Stimulated activated CD4-positive, alpha-beta T cell treated with anti-CD3 and anti-CD28 coated beads, TNF-alpha, amount 100 ng/mL, for 48 hours (primary cell): Measurements from ENCODE around the gene NTMT1.
"Not testable (repeated sequence)": the region's sequence is repeated elsewhere in the genome, so short reads cannot be mapped to it uniquely, and the experiment has no call there.

Experiments used
- DNase-seq, 3 donors: peaks; one replicate each; pipeline ENCODE4 v3.0.0-alpha.2; 2020; ENCODE audit warnings: low read depth in 3 of 3

The NTMT1 gene, protein sequence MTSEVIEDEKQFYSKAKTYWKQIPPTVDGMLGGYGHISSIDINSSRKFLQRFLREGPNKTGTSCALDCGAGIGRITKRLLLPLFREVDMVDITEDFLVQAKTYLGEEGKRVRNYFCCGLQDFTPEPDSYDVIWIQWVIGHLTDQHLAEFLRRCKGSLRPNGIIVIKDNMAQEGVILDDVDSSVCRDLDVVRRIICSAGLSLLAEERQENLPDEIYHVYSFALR

DNA sequence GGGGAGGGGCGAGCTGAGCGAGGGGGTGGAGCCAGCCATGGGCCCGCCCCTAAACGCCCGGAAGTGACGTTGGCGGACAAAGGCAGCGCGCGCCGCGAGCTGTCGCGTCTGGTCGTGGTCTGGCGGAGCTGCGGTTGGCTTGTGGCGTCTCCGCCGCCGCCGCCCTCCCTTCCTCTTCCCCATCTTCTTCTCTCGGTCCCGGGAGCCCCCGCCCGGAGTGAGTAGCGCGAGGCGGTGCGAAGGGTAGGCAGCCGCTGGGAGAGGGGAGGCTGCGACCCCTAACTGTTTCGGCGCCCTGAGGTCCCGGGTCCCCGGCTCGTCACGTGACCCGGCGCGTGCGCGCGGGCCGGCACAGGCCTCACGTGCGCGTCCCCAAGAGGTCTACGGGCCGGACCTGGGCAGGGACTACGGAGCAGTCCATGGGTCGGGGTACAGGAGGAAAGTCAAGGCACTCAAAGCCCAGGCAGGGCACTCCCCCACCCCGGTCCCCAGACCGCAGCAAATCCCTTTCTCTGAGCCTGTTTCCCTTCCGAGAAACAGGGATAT is at the start of gene NTMT1:
Gene NTMT1 (plus strand): TSS at position 85 of the 546 bp plus-strand sequence. CDS start 6,541 bp downstream, outside the sequence.
- peak; percentile 84 to 87 (median 84) for DNase-seq

DNA sequence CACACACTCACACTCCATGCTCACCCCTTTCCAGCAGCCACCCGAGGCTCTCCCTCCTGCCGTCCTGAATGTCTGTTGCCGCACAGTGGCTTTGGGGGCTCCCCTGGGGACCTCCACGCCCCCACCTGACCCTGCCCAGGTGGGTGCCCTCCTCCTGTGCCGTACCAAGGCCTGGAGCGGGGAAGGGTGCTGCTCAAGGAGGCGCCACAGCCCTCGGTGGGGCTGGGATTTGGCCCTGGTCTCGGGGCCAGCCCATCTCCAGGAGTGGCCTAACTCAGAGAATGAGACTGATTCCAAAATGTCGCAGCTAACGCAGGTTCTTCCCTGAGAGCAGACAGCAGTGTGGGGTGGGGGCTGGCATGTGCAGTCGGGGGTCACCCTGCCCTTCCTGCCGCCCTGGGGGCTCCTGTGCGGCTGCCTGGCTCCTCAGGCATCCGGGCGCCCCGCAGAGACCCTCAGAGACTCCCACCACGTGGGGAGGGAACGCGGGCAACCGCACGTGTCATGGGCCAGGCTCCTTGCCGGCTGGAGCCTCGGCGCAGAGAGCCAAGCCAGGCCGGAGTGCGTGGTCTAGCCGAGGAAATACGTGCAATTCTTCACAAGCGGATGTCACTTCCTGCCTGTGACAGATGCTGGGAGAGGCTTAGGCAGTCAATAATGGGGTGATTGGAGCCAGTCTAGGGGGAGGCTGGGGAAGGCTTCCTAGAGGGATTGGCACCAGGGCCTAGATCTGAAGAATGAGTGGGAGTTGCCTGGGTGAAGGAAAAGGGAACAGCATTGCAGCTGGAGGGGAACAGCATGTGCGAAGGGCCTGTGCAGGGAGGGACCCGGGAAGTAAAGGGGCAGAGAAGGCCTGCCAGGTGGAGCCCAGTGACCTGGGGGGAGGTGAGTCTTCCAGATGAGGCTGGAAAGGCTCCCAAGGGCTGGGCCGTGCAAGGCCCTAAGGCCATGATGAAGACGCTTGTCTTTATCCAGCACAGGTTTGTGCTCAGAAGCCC is 49.1 kb upstream of the NTMT1 start:
- no peak for DNase-seq

DNA sequence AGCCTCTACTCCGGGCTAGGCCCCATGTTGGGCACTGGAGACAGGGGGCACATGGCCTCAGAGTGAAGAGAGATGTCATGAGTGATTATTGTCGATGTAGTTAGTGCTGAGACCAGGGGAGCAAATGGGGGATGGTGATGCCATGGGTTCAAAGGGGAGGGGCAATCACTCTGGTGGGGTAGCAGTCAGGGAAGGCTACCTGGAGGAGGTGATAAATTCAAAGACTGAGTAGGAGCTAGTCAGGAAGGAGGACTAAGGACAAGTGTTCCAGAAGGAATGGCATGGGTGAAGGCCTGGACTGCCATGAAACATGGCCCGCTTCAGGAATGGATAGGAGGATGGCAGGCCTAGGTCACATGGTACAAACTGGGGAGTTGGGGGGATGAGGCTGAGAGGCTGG is 46.7 kb upstream of the NTMT1 start:
- no peak for DNase-seq

DNA sequence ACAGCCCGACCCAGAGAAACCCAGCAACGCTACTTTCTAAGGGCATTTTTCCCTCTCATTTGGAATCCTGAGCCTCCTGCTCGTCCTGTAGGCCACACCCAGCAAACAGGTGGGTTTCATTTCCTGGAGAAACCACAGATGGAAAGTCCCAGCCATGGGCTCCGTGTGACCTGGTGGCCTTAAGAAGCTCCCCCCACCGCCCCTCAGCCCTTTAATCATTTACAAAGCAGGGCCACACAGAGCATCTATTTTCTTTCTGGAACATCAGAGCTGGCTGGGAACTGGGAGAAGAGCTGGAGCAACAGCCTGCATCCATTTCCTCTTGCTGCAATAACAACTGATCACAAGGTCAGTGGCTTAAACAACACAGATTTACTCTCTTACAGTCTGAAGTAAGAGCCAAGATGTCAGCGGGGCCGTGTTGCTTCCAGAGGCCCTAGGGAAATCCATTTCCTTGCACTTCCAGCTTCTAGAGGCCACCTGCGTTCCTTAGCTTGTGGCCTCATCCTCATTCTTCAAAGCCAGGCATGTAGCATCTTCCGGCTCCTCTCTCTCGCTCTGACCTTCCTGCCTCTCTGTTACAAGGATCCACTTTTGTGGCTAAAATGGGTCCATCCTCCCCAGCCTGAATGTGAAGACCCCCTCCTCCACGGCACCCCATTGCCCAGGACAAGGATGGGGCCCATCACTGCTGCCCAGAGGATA is 45.6 kb upstream of the NTMT1 start:
- no peak for DNase-seq

DNA sequence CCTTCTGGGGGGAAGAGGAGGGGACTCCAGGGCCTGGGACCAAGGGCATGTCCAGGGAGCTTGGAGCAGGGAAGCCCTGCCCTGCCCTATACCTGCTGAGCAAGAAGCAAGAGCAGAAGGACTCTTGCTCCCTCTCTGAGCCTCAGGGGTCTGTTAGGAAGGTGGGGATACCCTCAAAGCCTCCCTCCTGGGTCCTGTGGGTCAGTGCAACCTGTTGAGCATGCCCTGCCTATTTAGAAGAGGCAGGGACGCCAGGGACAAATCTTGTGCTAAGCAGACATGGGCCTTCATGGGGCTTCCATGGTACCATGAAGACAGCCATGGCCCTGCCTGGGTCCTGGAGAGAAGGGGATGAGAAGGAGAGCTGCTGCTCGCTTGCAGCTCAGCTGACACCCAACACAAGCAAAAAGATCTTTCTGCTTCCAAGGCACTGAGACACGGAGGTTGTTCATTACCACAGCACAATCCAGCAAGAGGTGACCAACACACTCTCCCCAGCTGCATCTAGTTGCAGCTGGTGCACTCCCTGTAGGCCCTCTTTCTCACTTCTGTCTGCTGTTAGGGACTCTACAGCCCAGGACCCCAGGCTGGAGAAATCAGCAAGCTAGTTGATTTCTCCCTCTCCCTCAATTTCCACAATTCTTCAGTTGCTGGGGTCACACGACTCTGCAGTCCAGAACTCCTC is 44.3 kb upstream of the NTMT1 start:
- DNase-seq: no peak

DNA sequence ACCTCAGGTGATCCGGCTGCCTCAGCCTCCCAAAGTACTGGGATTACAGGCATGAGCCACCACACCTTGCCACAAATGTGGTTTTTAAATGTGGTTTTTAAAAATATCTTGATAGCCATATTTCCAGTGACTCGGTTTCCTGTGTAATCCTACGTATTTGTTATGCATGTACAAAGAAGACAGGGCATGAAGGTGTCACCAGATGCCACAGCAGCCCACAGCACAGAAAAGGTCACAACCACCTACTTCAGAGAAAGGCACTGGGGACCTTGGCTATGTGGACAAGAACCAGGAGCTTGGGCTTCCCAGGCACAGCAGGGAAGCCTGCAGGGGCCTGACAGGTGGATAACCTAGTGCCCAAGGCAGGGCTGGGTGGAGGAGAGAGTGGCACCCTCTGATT is 43.1 kb upstream of the NTMT1 start:
- no peak for DNase-seq

DNA sequence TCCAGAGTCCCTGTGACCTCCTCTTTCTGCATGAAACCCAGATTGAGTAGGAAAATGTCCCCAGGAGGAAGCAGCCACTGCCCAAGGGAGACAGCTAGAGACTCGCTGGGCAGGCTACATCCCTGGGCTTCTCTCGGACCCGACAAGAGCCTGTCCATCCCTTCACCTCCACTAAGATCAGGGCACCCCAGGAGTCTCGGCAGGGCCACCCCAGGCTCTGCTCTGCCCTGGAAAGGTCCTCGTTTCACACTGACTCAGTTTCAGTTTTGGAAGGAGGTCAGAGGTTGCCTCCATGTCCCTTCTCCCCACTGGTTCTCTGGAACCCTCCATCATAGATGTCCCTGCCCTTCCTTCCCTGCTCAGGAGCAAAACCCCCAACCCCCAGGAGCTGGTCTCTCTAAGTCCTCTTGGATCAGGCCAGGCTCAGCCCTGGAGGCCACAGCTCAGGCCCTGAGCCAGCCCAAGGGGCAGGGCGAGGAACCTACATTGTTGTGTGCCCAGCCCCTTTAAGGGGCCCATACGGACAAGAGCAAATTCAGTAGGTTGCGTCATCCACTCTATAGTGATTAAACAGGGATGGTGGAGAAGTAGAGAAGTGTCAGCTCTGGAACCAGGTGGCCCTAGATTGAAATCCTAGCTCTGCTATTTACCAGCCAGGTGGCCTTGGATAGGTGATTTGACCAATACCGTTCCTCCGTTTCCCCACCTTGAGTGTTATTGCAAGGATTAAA is 42.5 kb upstream of the NTMT1 start:
- DNase-seq: no peak

DNA sequence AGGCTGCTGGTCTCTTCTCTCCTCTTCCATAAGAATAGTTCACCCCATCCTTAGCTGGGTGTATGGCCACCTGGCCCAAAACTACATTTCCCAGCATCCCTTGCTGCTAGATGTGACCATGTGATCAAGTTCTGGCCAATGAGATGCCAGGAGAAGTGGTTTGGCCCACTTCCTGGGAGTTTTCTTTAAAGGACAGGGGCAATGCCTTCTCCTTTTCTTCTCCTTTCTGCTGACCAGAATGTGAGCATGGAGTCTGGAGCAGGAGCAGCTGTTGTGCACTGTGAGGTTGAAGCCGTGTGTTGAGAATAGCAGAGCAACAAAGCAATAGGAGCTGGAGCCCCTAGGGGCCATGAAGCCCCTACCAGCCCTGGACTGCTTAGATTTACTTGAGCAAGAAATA is 41.8 kb upstream of the NTMT1 start:
- peak; percentile 31 to 59 (median 35) for DNase-seq

DNA sequence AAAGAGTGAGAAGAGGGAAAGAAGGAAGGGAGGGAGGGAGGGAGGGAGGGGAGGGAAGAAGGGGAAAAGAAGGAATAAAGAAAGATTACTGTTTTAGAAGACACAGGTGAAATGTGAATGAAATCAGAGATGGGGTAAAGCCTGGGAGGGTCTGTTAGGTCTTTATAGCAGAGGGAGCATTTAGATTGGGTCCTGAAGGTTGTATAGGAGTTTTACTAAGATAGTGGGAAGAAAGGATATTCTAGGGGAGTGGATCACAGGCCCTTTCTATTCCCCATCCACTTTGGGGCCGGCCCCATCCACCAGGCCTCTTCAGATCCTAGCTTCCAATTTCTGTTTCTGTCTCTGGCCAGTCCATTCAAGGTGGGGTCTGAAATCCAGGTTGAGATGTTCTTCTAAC is 40.6 kb upstream of the NTMT1 start:
- DNase-seq: no peak

DNA sequence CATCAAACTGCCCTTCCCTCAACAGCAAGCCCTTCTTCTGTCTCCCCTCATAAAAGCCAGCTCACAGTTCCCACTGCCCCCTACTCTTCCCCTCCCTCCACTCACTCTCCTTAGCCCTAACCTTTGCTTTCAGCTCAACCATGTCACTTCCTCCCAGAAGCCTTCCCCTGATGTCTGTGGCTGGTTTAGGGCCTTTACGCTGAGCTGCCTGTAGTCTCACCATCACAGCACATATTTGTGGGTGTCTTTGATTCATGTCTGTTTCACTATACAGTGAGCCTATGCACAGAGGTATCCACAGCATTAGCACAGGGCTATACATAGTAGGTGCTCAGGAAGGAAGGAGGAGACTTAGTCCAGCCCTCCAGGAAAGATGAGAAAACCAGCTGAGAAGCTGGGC is 39.7 kb upstream of the NTMT1 start:
- no peak for DNase-seq

DNA sequence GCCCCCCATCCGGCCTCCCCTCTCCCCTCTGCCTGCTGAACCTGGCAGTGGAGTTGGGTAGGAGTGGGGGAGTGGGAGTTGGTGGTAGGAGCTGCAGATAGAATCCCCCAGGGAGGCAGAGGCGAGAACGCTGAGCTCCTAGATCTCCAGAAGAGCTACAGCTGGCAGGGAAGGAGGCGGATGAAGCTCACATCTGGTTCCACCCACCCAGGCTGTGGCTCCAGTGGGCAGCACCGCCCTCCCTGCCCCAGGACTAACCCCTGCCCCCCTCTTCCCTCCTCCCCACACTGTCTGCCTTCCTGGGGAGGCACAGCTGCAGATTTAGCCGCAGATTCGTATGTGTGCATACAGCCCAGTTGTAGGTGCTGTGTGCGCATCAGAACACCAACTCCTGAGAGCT is 39.3 kb upstream of the NTMT1 start:
- no peak for DNase-seq

DNA sequence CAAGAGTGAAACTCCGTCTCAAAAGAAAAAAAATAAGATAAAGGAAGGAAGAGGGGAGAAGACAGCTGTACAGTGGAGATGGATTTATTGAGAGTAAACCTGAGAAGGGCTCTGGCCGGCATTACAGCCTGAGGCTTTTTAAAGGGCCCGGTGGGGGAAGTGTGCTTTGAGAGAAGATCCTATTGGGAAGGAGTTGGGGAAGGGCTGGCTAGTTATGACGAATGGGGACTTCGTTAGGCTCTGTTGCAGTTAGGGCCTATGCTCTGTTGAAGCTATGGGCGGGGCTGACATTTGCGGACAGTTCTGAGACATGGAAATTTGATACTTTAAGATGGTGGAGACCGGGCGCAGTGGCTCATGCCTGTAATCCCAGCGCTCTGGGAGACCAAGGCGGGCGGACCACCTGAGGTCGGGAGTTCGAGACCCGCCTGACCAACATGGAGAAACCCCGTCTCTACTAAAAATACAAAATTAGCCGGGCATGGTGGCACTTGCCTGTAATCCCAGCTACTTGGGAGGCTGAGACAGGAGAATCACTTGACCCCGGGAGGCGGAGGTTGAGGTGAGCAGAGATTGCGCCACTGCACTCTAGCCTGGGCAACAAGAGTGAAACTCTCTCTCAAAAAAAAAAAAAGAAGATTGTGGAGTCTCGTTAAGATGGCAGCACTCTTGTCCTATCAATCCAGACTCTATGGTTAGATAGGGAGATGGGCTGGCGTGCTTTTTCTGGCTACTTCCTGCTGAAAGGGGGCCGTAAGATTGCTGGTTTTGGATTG is 38.3 kb upstream of the NTMT1 start:
- no peak for DNase-seq

DNA sequence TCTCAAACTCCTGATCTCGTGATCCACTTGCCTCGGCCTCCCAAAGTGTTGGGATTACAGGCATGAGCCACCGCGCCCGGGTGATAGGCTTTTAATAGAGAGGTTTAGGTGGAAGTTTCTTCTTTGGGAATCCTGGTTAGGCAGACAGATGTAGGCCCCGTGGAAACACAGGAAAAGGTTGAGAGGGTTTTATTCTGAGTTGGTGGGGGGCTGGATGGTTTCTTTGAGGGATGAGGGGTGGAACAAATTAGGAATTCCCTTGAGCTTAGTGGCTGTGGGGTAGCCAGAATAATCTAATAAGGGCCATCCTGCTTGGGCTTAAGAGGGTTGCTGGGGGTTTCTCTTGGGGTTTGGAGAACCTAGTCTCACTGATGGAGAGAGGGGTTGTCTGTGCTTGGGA is 35.5 kb upstream of the NTMT1 start:
- DNase-seq: no peak

DNA sequence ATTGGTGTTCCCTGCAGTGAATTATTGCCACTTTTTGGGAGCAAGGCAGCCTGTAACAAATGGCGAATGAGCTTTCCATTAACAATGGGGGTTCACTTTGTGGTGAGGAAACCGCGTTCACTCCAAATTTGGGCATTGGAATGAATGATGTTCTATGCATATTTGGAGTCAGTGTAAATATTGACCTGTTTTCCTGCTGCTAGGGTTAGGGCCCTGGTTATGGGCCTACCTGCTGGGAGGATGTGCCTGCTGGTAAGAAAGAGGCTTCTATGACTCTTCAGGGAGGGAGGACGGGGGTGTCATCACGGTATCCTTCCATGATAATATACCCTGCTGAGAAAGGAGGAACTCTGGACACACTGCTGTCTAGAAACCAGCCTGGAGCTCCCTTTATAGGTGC is 34.0 kb upstream of the NTMT1 start:
- DNase-seq: no peak

DNA sequence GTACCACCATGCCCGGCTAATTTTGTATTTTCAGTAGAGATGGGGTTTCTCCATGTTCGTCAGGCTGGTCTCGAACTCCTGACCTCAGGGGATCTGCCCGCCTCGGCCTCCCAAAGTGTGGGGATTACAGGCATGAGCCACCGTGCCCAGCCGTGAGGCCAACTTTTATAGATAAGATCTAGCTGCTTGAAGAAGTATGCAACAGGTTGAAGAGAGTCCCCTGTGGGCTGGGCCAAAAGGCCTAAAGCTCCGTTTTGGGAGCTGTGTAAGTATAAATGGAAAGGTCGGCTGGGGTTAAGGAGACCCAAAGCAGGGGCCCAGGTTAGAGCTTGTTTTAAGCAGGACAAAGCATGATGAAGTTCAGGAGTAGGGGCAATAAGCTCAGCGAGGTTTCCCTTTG is 33.2 kb upstream of the NTMT1 start:
- not testable (repeated sequence) for DNase-seq

DNA sequence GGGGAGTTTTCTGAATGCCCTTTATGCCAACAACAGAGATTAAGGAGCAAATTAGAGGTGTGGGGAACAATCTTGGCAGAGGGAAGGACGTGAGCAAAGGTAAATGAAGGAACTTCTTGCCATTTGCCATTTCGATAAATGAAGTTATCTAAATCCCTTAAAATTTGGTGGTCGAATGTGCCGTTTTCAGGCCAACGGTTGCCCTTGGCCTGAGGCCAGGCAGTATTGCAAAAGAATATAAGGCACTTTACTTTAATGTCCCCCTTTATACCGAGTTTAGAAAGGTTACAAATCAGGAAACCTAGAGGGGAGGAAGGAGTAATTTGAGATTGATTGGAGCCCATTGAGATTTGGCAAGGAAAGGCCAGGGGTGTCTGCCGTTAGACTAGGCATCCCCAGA is 31.3 kb upstream of the NTMT1 start:
- DNase-seq: no peak

DNA sequence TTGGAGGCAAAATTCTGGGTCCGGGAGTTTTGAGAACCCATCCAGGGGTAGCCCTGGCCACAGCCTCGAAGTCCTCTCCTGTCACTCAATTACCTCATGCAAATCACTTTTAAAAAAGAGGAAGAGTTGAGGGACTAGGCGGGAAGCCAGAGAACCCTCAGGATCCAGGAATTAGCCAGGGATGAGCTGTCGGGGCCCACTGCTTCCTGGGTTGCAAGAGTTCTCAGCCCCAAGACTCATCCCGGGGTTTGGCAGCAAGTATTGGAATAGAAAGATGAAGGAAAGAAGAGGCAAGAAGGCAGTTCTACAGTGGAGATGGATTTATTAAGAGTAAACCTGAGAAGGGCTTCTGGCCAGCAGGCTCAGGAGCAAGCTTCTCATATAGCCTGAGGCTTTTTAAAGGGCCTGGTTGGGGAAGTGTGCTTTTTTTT is 30.6 kb upstream of the NTMT1 start:
- no peak for DNase-seq

DNA sequence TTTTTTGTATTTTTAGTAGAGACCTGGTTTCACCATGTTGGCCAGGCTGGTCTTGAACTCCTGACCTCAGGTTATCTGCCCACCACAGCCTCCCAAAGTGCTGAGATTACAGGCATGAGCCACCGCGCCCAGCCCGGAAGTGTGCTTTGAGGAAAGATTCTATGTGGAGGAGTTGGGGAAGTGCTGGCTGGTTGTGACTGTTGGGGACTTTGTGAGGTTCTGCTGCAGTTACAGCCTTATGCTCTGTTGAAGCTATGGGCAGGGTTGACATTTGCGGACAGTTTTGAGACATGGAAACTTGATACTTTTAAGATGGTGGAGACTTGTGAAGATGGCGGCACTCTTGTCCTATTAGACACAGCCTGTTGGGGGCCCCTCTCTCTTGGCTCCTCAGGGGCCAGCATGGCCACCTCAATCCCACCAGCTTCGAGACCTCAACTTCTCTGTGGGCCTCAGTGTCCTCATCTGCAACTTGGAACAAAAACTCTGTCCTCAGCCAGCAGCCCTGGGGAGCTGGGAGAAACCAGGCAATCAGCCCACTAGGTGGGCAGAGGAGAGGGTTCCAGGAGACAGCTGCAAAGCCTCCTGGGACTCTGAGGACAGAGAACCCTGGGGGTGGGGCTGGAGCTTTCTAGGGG is 29.9 kb upstream of the NTMT1 start:
- DNase-seq: no peak

DNA sequence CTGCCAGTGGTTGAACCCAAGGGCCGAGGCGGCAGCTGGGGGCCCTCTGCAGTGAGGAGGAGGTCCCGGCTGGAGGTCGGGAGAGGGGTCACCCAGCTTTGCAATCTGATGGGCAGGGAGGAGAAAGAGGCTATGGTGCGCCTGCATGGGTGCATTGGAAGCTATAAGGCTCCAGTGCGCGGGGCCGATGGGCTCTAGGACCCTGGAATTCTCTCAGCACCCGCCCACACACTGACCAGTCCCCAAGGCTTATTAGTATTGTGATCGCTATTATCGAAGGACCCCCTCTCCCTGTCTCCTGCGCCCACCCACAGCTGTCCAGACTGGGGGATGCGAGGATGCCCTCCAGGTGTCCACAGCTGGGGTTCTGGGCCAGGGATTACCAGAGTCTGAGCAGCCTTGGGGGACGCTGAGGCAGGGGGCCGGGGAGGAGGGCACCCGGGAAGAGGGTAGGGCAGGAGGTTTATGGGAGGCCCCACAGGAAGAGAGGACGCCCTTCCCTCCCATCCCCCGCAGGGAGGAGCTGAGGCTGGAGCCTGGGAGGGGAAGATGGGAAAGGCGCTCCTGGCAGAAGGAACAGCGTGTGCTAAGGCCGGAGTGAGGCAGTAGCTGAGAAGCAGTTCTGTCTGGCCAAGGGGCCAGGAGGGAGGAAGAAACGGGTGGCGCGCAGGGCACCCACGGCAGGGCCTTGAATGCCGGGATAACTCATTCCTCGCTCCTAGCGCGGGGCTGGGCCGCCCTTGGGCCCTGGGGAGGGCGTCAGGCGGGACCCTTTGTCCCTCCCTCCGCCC is 29.2 kb upstream of the NTMT1 start:
- DNase-seq: no peak
